Stimulated activated CD4-positive, alpha-beta T cell treated with anti-CD3 and anti-CD28 coated beads, Interleukin-2, amount 100 ng/mL, for 48 hours (primary cell): ENCODE results near the gene MPHOSPH9.

Experiments used
- DNase-seq, 2 donors: peaks; one replicate each; pipeline ENCODE4 v3.0.0-alpha.2; 2020

MPHOSPH9 gene

DNA sequence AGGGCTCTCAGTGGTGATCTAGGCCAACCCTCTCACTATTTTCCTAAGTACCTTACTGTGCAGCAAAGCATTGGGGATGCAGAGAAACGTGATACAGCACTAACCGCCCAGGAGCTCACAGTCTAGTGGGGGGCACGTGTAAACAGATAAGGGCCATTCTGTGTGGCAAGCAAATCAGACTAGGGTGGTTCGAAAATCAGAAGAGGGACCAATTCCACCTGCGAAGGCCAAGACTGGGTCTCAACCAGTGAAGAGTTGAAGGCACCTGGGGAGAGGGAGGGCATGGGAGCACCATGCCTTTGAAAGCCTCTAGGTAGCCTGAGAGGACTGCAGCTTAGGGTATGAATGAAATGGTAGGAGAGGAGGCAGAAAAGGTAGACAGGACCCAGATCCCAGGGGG is 84.3 kb downstream of the MPHOSPH9 start:
- DNase-seq, result no peak

DNA sequence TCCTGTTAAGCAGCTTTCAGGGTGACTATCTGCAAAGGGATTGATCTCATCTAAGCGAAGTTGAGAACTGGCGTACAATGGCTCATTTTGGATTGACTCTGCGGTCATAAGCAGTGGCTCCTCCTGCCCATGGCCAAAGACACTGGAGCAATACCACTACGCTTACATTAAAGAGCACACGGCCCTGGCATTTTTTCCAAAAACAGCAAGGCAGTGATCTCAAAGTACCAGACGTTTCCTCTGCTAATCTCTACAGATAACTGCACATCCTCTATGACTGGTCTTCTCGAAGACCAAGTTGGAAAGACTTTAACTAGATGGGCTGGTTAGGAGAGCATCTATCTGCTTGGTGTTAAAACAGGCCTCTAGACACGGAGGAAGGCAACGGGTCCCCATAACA is 84.7 kb downstream of the MPHOSPH9 start:
- DNase-seq, result no peak

DNA sequence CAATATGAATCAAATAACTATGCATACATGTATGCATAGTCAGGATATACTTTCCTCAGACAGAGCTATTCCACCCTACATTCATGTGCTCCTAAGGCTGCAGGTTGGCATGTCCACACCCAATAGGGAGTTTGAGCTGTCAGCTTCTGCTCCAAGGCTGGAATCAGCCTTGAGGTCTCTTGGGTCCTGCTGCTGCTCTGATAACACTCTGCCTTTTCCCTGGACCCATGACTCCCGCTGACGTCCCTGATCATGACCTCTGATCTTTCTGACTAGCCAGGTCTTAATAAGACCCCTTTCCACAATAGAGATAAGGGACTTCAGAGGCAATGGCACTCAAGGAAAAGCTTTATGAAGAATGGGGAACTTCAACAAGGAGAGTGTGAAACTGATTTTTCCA is 87.7 kb downstream of the MPHOSPH9 start:
- no peak for DNase-seq

DNA sequence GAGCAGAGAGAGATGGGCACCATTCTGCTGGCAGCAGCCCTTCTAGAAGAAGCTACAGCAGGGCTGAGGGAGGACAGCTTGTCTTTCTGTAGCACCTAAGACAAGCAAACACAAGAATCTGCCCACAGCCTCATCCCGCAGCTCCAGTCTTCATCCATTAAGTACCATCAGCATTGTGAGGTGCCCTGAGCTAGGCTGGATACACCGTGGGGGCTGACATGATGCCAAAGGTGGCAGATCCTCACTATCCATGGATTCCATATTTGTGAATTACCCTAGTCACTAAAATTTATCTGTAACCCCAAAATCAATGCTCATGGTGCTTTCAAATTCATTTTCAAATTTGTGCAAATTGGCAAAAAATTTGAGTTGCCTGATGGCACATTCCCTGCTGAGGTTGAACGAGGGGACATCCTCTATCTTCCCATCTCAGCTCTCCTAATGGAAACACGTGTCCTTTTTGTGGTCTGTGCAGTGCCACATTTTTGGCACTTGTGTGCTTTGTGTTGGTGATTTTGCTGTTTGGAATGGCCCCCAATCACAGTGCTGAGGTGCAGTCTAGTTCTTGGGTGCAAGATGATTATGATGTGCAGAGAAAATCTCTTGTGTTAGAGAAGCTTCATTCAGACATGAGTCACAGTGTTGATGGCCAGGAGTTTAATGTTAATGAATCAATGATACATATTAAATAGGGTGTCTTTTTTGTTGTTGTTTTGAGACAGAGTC is 89.0 kb downstream of the MPHOSPH9 start:
- DNase-seq, result no peak

DNA sequence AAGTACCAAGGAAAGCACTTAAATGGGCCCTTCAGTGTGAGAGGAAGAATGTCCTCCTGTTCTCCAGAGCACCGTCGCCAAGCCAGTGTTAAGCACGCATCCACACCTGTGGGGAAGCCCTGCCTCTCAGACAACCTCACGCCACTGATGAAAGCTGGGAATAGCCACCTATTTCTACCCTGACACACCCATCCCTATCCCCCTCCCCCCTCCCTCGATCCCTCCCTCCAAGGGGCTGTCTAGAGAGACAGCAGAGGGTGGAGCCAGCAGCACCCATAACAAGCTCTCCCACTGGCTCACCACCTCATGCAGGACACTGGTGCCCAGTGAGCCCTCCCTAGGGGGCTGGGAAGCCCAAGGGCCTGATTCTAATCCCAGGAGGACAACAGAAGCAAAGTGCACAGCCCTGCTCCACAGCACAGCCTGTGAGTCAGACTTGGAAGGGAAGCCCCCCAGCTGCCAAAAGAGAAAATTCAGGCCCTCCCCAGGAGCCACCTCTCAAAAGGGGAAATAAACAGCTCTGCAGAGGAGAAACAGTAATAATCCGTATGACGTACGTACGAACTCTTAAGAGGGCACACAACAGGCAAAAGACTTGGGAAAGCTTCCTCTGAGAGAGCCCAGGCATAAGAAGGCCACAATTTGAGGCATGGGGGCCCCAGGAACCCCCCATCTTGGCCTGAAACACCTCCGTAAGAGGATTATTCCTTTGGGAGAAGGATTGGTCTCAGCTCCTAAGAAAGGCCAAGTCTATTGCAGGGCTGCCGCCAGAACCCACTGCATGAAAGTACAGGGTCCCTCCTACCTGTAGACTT is 89.8 kb downstream of the MPHOSPH9 start:
- no peak for DNase-seq

DNA sequence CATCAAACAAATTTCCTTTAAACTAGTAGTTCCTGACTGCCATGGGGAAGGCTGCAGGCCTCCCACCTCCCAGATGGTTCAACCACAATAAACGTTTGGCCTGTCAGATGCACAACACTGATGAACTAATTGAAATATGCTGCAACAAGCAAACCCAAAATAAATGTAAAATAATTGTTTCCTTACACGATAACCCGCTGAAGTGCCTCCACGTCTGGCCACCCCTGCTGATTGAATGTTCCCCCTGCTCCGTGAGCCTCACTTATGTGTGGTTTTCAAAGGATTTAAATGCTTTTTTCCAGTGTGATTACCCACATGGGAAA is 90.5 kb downstream of the MPHOSPH9 start:
- no peak for DNase-seq

DNA sequence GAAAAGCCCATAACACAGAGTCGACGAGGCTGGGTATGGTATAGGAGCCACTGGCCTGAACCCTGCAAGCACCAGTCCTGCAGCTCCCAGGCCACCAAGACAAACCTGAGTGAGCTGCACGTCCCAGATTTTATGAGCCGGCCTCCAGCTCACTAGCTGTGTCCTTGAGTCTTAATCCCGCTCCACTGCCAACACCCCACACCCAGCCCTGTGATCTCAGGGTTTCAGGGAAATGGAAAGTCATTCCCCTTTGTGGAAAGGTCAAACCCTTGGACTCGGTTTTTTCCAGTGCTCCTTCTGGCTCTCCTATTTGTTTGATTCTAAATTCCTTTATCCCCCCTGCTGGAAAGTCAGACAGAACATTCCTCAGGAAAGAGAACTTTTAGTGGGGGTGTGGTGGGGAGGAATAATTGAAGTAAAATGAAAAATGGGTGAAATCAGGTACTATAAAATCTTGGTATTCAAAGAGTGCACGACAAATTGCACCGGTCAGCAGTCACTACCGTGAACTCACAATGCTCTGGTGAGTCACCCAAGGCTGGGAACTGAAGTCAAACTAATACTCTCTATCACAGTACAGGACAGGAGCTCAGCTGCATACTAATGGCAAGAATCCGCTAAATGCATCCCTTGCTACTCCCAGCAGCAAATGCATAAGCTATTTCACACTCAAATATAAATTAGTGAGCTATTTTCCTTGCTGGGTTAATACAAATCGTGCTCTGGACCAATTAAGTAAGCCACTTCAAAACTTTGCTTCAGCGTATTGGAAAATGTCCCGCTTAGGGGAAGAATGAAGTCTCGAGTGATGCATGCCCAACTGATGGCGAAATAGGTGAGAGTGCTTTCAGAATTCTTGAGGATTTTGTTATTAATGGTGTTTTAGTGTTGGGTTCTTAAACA is 91.1 kb downstream of the MPHOSPH9 start:
- no peak for DNase-seq

DNA sequence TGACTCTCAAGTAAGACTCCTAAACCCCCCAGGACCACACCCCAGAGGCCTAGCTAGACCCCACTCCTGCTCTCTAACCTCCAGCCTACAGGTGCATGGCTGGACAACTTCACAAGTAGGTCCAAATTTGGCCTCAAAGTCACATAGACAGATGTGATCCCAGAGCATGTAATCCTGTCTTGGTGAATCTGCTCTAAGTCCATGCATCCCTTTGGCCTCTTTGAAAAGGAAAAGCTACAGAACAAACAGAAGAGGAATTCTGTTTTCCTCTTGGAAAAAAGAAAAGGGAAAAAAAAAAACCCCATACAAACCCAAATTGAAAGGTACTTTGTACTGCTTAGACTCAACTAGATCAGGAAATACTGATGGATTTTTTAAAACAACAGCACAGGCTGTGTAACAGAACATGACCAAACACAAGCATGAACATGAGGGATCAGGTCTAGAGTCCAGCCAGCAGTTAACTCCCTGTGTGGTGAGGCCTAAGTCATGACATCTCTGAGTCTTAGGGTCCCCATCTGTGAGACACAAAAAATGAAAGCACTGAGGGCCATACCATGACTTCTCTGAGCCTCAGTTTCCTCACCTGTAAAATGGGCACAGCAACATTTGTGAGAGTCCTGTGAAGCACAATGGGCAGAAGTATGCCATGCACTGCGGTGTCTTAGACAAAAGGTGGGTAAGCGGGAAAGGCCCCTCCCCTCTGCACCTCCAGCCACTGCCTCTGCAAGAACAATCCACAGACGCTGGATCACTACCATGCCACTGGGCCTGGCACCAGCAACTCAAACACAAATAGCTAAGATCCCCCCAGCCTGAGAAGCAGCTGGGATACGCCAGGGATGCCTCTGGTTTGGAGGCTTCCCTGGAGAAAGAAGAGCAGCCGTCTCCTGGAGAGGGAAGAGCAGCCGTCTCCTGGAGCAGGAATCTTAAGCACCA is 92.0 kb downstream of the MPHOSPH9 start:
- DNase-seq, result no peak

DNA sequence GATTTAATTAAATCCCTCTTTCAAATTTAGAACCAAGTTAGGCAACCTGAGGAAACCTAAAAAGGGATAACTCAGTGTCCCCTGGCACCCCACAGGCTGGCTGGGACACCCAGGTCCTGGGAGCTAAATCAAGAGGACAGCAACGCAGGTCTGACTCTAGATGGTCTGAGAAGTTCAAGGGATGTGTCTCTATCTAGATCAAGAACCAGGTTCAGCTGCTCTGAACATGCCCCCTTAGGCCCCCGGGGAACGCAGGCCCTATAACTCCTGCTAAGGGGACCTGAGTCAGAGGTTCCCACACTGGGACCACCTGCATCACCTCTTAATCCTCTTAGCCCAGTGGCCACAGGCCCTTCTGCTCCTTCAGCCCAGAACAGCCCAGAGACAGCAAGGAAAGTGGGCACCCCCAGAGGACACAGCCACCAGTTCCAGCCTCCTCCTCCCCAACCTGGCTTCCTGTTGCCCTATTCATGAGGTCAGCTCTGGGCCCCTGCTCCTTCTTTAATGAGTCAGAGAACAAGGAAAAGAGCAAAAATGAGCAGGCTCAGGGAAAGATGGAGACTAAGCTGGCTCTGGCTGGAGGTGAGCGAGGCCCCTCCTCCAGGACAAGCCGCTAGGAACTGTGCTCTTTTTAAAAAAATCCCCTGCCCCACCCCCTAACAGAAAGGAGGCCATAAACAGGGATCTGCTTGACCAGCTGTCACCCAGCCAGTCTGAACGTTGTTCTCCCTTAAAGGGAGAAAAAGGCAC is 92.8 kb downstream of the MPHOSPH9 start:
- no peak for DNase-seq

DNA sequence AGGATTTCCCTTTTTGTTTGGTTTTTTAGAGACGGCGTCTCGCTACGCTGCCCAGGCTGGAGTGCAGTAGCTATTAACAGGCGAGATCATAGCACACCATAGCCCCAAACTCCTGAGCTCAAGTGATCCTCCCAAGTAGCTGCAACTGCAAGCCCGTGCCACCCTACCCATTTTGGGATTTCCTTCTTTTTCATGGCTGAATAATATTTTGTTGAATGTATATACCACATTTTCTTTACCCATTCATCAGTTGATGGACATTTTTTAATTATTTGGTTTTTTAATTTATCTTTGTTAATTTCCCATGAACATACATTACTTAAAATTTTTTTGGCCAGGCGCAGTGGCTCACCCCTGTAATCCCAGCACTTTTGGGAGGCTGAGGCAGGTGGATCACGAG is 97.3 kb downstream of the MPHOSPH9 start:
- no peak for DNase-seq

DNA sequence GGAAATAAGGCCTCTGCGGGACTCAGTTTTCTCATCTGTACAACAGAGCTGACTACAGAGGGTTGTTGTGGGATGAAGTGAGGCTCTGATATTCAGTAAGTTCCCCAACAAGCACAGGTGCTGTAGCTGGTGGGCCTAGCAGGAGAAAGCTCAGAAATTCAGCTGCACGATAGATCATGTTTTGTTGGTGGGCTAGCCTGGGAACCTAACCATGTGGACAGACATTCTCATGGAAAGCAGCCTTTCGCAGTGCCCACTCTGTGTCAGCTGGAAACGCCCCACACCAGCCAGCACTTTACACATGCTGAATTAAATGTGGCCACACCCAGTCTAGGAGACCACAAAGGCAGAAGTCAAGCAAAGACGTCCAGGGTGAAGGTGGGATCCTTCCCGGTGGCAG is 98.1 kb downstream of the MPHOSPH9 start:
- DNase-seq, result no peak

DNA sequence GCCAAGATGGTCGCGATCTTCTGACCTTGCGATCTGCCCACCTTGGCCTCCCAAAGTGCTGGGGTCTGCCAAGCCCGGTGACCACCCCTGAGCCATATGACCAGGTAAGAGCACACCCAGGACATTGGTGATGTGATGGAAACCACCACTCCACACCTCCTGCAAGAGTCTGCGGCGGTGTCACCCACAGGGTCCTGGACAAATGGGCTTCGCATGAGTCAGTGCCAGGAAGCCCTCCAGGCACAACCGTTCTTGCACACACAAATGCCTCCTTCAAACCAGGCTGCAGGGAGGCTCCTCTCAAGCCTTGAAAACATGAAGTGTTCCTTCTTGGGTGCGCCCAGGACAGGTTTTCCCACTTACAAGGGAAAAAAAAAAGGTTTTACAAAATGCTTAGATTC is 98.7 kb downstream of the MPHOSPH9 start:
- no peak for DNase-seq

DNA sequence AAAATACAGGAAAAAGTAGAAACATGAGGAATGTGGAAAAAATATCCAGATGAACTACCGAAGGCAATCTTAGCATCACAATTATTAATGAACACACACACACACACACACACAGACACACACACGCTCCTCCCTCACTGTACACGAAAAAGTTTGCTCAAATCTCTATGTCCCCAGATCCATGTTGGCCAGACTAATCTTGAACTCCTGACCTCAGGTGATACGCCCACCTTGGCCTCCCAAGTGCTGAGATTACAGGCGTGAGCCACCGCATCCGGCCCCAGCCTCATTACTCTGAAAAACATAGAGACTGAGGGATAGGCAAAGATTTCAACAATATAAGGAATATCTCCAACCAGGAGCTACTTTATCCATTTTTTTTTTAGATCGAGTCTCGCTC is 99.2 kb downstream of the MPHOSPH9 start:
- DNase-seq, result no peak

DNA sequence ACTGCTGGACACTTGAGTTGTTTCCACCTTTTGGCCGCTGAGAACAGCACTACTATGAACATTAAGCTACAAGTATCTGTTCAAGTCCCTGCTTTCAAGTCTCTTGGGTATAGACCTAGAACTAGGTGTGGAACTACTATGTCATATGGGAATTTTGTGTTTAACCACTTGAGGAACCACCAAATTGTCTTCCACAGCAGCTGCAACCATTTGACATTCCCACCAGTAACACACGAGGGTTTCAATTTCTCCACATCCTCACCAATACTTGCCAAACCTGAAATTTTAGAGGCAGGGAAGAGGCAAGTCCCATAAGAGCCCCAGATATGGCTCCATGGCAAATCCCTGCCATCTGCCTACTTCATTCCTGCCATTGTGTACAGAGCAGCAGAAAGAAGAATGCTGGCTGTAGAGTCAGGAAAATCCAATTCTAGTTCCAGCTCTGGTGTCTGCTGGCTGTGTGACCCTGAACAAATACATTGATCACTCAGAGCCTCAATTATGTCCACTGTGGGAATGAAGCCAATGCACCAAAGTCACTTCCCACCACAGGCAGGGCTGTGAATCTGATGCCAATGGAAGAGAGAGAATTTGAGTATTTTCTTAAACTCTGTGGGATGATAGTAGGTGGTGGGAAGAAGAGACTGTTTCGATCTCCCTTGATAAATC is 99.9 kb downstream of the MPHOSPH9 start:
- DNase-seq, result no peak

DNA sequence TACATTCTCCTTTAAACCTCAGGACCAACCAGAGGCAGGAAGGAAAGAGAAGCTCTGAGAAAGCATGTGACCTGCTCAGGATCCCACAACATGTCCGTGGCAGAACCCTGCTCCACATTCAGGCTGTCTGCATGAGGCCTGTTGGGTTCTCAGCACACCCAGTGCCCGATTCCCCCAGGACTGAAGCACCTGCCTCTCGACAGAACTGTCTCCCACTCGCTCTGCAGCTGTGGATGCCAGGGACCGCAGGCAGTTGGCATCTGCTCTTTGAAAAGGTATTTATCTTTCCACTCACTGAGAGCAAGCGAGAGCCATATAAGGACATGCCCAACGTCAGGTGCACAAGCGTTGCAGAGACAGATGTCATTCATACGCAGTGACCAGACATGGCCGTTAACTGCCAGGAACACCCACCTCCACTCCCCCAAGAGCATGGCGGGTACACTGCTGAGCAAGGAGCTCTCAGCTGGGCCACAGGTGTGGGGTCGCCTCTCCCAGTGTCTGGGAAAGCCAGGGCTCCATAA is 101.0 kb downstream of the MPHOSPH9 start:
- DNase-seq, result no peak

DNA sequence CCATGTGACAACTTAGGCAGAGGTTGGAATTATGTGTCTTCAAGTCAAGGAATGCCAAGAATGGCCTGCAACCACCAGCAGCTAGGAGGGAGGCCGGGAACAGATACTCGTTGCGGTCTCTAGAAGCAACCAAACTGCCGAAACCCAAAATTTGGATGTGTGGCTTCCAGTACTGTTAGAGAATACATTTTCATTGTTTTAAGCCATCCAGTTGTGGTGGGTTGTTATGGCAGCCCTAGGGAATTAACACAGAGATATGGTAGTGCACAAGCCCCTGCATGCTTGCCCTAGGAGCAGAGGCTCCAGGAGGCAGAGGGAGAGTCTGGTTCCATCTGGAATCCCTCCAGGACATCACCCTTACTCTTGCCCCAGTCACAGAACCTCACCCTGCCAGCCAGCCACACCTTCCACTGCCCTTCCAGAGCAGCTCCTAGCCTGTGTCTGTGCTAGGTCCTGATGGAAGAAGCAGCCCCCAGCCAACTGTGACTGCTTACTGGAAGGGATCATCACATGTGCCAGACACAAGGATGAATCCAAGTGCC is 101.6 kb downstream of the MPHOSPH9 start:
- no peak for DNase-seq

DNA sequence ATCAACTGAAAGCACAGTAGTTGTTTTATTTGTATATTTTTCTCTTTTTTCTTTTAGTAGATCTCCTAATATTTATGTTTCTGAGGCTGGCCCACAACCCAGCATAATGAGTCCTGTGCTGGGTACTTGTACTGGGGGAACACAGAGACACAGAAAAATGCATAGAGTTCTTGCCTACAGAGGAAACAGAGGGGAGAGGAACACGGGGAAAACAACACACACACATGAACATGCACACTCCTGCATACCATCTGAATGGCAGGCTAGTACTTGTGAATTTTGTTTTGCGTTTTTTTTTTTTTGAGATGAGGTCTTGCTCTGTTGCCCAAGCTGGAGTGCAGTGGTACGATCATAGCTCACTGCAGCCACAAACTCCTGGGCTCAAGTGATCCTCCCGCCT is 103.3 kb downstream of the MPHOSPH9 start:
- DNase-seq, result no peak

DNA sequence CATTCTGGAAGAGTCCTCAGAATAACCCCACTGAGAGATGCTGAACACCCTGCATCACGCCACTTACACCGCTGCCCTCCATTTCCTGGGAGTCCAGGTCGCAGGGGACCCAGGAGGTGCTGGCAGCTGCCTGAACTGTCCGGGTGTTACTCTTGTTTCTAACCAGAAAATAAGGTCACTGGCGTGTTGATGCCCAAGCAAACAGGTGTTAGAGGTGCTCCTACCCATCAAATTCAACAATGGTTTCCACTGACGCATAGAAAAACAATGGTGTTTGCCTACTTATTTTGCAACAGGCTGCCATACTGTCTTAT is 105.8 kb downstream of the MPHOSPH9 start:
- no peak for DNase-seq

DNA sequence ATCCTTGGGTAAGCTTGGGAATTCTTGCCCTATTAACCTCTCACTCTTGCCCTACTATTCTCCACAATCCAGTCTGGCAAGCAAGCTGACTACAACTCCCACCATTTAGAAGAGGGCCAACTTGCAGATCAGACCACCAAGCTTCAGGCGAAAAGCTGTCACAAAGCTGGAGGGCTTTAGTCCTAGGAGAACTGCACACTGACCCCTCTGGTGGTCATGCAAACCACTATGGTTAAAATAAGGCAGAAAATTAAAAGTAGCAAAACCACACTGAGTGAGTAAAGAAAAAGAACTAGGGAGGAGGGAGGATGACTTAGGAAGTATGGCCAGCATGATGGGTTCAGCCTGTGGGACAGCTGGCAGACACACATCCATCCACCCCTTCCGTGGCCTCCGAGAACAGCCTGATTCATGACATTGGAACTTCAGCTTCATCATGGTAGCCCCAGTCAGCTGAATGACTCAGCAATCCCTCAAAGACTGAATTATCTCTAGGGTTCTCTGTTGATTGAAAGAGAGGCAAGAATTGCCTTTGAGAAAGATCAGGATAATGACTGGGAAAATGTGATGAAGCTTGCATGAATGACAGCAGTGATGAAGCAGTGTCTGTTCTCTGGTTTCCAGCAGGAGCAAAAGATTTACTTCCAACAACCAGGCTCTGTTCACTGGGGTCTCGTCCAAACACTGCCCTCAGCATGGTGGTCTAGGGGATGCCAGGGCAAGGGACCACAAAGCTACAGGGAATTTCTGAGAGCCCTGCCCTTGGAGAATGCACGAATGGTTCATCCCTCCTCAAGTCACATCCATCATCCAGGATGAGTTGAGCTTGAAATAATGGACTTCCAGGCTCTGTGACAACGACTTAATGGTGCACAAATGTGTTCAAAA is 106.4 kb downstream of the MPHOSPH9 start:
- no peak for DNase-seq

DNA sequence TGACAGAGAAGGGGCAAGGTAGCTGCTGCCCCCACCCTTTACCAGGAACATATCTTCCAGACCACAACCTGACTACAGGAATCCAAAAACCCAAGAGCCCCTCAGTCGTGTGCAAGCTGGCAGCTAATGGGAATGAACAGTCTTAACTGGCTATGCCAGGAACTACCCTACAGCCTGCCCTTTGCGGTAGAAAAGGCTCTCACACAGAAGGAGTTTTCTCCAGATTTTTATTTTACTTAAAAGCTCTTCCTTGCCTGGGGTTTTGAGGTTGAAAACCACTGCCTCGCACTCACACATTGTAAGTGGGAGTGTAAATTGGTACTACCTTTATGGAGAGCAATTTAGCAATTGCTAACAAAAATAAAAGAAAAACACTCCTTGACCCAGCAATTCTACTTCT is 110.3 kb downstream of the MPHOSPH9 start:
- no peak for DNase-seq
